PFSK-1 (cell line): ENCODE measurements around the gene DAB1.

Experiments used
- FOXP2 ChIP-seq: optimal IDR thresholded peaks from 2 replicates; pipeline ENCODE3; 2011; ENCODE audit warnings: borderline replicate concordance, control low read depth, inconsistent platforms; ENCODE audit not compliant: insufficient read depth; ENCODE audit errors: extremely low read length, extremely low read depth
- POLR2AphosphoS5 ChIP-seq: IDR thresholded peaks from 2 replicates; pipeline ENCODE4 v1.6.1; 2012; ENCODE audit warnings: low read depth, mild to moderate bottlenecking, control low read depth, low read length, moderate library complexity
- REST ChIP-seq, 2 experiments: IDR thresholded peaks; 2 replicates each; pipeline versions ENCODE4 v1.6.1 to v1.8.0; 2011 to 2012; ENCODE audit warnings: low read depth in 2 of 2, low read length in 2 of 2, control low read depth in 1 of 2, inconsistent platforms in 1 of 2, mild to moderate bottlenecking in 1 of 2, moderate library complexity in 1 of 2; ENCODE audit not compliant: insufficient read depth in 1 of 2
- SIN3A ChIP-seq: IDR thresholded peaks from 2 replicates; pipeline ENCODE4 v1.6.1; 2012; ENCODE audit warnings: mild to moderate bottlenecking, low read length, moderate library complexity, borderline replicate concordance; ENCODE audit not compliant: insufficient read depth
- TAF1 ChIP-seq: IDR thresholded peaks from 2 replicates; pipeline ENCODE4 v1.6.1; 2012; ENCODE audit warnings: low read length, control low read depth, borderline replicate concordance; ENCODE audit not compliant: insufficient read depth

- TF ChIP-seq TAF1 (no peak), POLR2AphosphoS5 (no peak), SIN3A (no peak), REST (IDR thresholded peaks at IDR 0.05; ENCODE audit: insufficient read depth in 1 of 2, low read depth in 2 of 2, low read length in 2 of 2) (no peak), FOXP2 (no peak)
Measured at GRCh38 chr1:57026624-57027354, 397.1 kb downstream of the DAB1 start.
